ENCODE data around the gene C12orf75.

DNA sequence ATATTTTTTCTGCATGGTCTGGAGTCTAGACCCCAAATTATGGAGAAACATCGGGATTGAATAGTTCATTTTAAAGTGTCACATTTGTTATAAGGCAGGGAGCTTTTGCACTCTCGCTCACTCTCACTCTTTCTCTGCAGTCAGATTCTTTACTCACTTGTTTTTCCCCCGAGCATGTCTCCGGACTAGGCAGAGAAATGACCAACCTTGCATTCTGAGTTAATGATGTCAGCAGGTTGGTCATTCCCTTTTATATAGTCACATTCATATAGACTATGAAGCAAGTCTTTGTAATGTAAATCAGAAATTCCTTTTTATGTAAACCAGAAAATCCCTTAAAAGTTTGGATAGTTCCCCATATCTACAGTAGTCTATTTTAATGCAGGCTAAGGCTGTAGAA lies 4.1 kb downstream of the C12orf75 start:
- TF ChIP-seq POLR2A (IDR thresholded peaks at IDR 0.05) (no peak), CTCF (IDR thresholded peaks at IDR 0.05) (no peak)
